Sigmoid colon (tissue), 4 donors: ENCODE data around the gene PRRT1B.

ENCODE experiments used
- EP300 ChIP-seq, 4 donors: sonication (generic); formaldehyde crosslinking; IDR thresholded peaks; one replicate each; pipeline ENCODE4 v1.6.1; 2017; ENCODE audit warnings: antibody characterized with exemption in 4 of 4
- TF ChIP-seq, protein P1 (sequence below), 4 experiments: fragments of 450-650 bp in 3 of 4; fragments of 200-600 bp in 1 of 4; IDR thresholded peaks; one replicate each; pipeline ENCODE4 v1.5.1; 2016 to 2019; ENCODE audit warnings: antibody characterized with exemption in 4 of 4, mild to moderate bottlenecking in 3 of 4, moderate library complexity in 2 of 4

DNA sequence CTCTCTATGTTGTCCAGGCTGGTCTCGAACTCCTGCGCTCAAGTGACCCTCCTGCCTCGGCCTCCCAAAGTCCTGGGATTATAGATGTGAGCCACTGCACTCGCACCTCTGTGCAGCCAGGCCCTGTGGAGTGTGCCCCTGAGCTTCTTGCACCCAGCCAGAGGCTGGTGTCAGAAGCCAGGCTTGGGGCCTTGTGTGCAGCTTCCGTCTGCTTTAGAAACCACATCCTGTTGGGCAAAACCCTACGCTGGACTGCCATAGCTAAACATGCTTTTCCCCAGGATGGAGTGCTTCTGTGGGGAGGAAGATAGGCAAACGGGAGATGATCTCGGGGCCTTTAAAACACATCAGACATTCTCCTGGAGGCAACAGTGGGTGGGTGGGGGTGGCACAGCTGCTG, 40.1 kb downstream of the PRRT1B start:
- TF ChIP-seq, protein P1, sequence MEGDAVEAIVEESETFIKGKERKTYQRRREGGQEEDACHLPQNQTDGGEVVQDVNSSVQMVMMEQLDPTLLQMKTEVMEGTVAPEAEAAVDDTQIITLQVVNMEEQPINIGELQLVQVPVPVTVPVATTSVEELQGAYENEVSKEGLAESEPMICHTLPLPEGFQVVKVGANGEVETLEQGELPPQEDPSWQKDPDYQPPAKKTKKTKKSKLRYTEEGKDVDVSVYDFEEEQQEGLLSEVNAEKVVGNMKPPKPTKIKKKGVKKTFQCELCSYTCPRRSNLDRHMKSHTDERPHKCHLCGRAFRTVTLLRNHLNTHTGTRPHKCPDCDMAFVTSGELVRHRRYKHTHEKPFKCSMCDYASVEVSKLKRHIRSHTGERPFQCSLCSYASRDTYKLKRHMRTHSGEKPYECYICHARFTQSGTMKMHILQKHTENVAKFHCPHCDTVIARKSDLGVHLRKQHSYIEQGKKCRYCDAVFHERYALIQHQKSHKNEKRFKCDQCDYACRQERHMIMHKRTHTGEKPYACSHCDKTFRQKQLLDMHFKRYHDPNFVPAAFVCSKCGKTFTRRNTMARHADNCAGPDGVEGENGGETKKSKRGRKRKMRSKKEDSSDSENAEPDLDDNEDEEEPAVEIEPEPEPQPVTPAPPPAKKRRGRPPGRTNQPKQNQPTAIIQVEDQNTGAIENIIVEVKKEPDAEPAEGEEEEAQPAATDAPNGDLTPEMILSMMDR (IDR thresholded peaks at IDR 0.05): no peak
- no peak for TF ChIP-seq EP300 (IDR thresholded peaks at IDR 0.05)
